ENCODE measurements around the gene NEK1.

DNA sequence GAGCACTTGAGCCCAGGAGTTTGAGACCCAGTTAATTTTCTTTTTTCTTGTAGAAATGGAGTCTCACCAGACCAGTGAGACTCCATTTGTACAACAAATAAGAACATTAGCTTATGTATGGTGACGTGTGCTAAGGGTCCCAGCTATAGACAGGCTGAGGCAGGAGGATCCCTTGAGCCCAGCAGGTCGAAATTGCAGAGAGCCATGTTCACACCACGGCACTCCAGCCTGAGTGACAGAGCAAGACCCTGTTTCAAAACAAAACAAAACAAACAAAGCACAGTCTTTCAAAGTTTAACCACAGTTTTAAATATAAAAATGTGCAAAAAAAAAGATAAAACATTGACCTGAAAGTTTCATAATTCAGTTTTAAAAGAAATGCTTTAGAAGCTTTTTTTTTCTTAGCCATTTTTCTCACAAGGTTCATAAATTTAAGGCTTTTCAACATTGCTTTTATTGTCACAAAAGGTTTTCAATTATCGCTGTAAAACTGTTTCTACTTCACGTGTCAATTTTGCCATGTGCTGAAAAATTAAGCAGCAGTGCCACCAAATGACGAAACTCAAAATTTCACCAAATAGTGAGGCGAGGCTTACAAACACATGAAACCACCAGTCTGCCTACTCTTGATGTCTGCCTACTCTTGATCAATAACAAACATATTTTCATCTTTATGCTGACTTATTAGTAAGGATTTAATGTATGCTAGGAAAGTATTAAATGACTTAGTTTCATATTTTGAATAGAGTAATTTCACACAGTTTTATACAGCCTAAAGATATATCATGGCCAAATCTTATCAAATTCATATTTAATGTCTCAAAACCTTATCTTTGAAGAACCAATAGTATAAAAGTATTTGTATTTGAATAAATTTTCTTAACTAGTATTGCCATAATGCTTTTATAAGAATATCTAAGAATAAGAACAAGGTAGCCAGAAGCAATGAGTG lies 126.3 kb downstream of the NEK1 start:
- TF ChIP-seq, protein P1, sequence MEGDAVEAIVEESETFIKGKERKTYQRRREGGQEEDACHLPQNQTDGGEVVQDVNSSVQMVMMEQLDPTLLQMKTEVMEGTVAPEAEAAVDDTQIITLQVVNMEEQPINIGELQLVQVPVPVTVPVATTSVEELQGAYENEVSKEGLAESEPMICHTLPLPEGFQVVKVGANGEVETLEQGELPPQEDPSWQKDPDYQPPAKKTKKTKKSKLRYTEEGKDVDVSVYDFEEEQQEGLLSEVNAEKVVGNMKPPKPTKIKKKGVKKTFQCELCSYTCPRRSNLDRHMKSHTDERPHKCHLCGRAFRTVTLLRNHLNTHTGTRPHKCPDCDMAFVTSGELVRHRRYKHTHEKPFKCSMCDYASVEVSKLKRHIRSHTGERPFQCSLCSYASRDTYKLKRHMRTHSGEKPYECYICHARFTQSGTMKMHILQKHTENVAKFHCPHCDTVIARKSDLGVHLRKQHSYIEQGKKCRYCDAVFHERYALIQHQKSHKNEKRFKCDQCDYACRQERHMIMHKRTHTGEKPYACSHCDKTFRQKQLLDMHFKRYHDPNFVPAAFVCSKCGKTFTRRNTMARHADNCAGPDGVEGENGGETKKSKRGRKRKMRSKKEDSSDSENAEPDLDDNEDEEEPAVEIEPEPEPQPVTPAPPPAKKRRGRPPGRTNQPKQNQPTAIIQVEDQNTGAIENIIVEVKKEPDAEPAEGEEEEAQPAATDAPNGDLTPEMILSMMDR (IDR thresholded peaks at IDR 0.05): peak; percentile 74
- no peak for TF ChIP-seq EZH2 (IDR thresholded peaks at IDR 0.05; ENCODE audit: borderline replicate concordance, insufficient read depth, low read depth, low read length, poor library complexity, severe bottlenecking)

Data from B cell (primary cell).